GM18867 (cell line): Measurements from ENCODE around the gene DPRX.

Experiments used
- ATAC-seq: cut with Tn5 transposase; IDR thresholded peaks from one replicate; pipeline ENCODE4 v1.9.1; 2021; ENCODE audit warnings: mild to moderate bottlenecking, moderate library complexity; ENCODE audit not compliant: unreplicated experiment

Gene DPRX, protein sequence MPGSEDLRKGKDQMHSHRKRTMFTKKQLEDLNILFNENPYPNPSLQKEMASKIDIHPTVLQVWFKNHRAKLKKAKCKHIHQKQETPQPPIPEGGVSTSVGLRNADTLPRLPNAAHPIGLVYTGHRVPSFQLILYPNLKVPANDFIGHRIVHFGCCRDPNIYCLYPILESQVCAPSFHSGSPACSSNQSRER

GRCh38 chr19:53631949-53632407 is at the start of gene DPRX:
Gene DPRX (plus strand): TSS chr19:53631999. CDS start chr19:53632107, 108 bp downstream.
- no peak for ATAC-seq

GRCh38 chr19:53583181-53583580 is 48.6 kb upstream of the DPRX start:
- no peak for ATAC-seq

- ATAC-seq: no peak
These were observed 45.5 kb upstream of the DPRX start for GRCh38 chr19:53586277-53586691.

DNA sequence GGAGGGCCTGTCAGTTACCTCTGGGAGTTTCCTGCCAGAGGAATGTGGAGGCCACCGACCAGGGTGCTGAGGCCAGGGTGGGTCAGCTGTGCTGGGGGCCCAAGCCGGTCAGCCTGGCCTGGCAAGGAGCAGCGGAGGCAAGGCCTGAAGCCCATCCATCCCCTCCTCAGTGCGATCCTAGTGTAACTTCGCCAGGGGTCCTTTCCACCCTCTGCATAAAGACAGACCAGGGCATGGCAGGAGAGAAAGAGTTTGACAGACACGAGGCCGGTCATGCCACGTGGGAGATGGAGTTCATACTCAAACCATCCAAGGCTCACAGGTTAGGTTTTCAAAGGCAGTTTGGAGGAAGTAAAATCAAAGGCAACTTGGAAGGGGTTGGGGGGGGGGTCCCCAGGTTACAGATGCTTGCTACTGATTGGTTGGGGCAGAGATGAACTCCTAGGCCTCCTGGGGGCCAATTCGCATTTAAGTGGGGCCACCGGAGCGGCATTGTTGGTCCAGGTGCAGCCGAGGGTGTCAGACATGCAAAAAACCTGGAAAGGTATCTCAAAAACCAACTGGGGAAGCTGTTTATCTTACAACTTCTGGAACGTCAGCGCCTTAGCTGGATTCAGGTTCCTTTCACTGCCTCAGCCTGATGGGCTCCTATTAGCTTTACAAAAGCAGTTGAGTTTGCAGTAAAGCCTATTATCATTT is 36.8 kb upstream of the DPRX start:
- ATAC-seq: no peak

DNA sequence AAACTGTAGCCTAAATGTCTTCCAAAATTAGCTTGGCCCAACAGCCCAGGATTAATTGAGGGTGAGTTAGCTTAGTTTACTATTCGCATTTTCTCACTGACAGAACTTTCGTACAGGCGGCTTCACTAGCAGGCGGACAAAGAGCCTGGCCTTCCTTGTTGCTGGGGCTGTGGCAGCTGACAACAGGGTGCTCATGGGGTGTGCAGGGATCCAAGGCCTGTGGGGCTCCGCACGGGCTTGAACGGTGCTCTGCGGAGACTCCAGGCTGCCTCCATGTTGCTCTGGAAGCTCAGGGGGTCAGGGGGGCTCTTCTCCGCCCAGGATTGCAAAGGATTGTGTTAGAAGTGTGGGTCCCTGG is 36.3 kb upstream of the DPRX start:
- ATAC-seq: no peak

DNA sequence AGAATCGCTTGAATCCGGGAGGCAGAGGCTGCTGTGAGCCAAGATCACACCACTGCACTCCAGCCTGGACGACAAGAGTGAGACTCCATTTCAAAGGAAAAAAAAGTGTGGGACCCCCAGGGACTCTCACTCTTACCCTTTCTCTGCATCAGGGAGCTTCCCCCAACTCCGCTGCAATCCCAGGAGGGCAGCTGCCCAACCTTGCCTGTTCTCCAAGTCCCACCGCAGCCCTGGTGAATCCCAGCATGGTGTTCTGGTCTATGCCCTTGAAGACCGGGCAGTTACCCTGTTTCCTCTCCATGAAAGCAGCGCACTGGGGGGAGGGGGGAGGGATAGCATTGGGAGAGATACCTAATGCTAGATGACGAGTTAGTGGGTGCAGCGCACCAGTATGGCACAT is 35.7 kb upstream of the DPRX start:
- ATAC-seq: no peak

DNA sequence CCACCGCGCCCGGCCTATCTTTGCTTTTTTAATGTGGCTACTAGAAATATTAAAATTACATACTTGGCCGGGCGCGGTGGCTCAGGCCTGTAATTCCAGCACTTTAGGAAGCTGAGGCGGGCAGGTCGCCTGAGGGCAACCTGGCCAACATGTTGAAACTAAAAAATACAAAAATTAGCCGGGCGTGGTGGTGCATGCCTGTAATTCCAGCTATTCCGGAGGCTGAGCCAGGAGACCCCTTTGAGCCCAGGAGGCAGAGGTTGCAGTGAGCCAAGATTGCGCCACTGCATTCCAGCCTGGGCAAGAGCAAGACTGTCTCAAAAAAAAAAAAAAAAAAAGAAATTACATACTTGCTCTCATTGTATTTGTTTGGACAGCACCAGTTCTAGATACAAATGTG is 34.8 kb upstream of the DPRX start:
- ATAC-seq: no peak

- no peak for ATAC-seq
These were observed 33.4 kb upstream of the DPRX start for GRCh38 chr19:53598361-53598760.

GRCh38 chr19:53600217-53600616 is 31.6 kb upstream of the DPRX start:
- no peak for ATAC-seq

DNA sequence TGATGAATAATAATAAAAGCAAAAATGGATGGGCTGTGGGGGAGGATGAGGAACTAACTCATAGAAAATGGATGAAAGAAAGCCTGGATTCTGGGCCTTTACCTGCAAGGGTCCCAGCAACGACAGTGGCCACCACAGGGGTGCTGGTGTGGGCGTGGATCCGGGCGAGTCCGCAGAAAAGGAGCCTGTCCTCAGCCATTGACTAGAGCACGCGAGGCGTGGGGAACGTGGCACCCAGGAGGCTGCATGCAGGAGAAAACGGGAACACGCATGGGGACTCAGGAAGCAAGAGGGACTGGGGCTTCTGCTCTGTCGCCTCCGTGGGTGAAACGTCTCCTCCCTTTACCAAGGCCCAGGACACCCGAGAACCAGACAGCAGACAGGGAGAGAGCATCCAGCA is 25.8 kb upstream of the DPRX start:
- no peak for ATAC-seq

GRCh38 chr19:53608381-53608780 is 23.4 kb upstream of the DPRX start:
- ATAC-seq: no peak

DNA sequence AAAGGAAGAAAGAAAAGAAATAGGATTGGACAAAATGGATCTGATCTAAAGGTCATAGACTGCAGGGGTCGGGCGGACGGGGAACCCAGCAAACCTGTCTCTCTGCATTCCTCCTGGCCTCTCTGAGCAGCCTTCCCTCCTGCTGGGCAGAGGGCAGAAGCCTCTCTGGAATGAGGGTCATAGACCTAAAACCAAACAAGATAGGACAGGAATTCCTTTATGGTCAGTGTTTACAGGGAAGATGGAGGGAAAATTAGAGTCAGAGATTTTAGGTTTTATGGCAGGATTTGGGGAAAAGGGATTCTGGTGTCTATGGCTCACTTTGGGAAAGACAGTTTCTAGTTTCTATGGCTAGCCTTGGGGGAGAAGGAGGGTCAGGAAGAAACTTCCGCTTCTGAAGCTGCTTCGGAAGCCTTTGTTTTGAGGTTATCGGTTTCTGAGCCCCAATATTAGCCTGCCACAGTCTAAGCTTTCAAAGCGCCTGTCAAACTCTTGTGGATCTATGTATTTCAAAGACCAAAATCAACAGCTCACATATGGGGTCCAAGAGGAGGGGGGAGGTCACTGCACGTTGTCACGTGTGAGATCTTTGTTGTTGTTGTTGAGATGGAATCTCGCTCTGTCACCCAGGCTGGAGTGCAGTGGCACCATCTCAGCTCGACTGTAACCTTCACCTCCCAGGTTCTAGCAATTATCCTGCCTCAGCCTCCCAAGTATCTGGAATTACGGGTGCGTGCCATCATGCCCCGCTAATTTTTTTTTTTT is 18.9 kb upstream of the DPRX start:
- ATAC-seq: no peak

DNA sequence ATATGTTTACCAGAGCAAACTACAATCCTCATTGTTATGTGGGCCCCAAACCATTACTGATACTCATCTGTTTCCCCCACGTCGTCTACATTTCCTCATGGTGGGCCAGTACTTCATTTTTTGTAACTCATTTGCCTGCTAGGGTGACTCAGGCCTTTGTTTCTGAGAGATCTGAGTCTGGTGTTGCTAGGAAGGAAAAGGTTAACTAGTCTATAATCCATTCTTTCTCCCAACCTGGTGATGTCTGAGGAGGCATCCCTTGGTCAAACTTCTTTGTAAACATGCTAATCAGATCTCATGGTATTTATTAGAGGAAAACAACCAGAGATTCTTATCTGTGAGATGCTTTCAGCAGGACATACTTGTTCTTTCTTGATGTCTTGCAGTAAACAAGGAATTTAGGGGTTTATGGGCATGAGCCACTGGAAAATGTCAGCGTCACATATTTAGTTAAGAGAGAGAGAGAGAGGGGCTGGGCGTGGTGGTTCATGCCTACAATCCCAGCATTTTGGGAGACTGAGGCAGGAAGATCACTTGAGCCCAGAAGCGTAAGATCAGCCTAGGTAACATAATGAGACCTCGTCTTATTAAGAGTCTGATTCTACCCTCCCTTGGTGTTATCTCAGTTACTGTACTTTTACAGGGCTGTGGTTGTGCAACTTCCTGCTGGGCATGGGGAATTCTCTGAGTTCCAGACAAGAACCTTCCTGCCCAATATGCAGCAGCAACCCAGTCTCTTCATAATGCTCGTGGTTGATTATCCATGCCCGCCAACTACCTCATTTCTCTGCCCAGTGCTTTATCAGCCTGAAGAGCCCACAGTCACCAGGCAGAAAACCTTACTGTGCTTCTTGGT is 9.7 kb upstream of the DPRX start:
- no peak for ATAC-seq

DNA sequence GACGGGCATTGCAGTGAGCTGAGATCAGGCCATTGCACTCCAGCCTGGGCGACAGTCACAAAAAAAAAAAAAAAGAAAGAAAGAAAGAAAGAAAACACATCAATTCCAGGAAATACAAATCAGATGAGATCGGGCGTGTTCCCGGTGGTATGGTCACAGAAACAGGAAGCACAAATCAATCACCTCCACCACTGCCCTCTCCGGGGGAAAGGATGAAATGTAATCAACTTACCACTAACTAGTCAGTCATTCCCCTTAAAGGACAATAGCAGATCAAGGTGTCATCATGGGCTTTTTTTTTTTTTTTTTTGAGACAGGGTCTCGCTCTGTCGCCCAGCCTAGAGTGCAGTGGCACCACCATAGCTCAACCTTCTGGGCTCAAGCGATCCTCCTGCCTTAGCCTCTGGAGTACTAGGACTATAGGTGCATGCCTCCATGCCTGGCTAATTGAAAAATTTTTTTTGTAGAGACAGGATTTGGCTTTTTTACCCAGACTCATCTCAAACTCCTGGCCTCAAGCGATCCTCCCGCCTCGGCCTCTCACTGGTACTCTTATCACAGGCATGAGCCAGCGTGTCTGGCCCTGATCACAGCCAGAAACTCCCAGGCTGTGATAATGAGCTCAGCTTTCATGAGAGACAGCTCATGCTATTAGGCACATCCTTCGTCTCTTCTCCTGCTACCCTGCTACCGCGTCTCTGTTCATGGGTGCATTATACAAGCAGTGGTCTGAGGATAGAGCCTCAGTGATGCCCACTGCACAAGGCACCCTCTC is 6.8 kb upstream of the DPRX start:
- ATAC-seq: no peak

- no peak for ATAC-seq
These were observed 5.3 kb upstream of the DPRX start for GRCh38 chr19:53626486-53626885.

DNA sequence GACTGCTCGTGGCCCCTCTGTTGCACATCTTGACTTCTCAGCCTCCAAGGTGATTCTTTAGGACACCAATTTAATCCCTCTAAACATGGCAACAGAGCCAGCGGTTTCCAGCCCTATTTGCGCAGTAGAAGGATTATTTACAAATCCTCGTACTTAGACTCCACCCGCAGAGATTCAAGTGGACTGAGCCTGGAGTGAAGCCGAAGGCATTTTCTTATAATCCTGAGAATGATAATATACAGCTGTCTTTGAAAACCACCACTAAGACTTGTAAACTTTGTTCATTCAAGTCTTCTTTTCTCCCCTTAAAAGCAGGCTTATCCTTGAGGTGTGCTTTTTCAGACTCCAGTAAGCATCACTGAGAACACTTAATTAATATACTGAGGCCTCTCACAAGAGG is 4.8 kb upstream of the DPRX start:
- no peak for ATAC-seq

GRCh38 chr19:53634768-53635167 is 3.0 kb downstream of the DPRX start:
- no peak for ATAC-seq

- no peak for ATAC-seq
These were observed 7.7 kb downstream of the DPRX start for GRCh38 chr19:53639471-53639870.

GRCh38 chr19:53642381-53643099 is 10.7 kb downstream of the DPRX start:
- no peak for ATAC-seq
